22Rv1 (cell line): ENCODE measurements around the gene RFC3.

Experiments
- CTCF ChIP-seq: fragments of 450-650 bp; IDR thresholded peaks from 2 replicates; pipeline ENCODE4 v1.5.1; 2017; ENCODE audit warnings: mild to moderate bottlenecking
- ZFX ChIP-seq: fragments of 450-650 bp; IDR thresholded peaks from 2 replicates; pipeline ENCODE4 v1.6.1; 2017; ENCODE audit warnings: antibody characterized with exemption, borderline replicate concordance

GRCh38 chr13:33825083-33825482 is 7.1 kb downstream of the RFC3 start:
- TF ChIP-seq CTCF: no peak
- no peak for TF ChIP-seq ZFX
